ENCODE measurements around the gene TTC7B.

The TTC7B gene

DNA sequence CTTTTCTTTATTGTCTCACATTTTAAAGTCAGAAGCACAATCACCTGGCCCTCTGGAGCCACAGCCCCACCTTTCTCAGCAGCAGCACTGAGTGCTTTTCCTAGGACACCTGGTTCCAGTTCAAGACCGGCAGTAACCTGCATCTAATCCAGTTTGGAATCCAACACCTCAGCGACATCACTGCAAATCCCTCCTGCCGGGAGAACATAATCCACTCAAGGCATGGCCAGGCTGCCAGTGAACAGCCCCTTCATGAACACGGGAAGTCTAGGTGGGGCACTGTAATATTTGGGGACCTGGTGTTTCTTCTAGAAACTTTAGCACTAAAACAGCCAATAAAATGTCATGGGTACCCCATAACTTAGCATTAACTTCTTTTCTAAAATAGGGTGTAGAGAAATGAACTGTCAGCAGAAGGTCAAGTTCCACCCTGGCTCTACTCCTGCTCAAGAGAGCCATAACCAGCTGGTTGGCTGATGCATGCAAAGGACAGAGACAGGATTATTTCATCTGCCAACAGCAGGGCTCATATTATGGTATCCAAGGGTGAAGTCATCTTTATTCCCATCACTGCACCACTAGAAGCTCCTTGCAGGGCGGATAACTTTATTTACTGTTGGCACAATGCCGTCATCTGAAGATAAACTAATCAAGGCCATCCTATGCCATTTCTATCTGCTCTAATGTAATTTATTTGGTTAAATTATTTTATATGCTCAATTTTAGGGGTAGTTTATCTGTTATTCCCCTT lies 76.7 kb downstream of the TTC7B start:
- no peak for DNase-seq (ENCODE audit: low read depth)

DNA sequence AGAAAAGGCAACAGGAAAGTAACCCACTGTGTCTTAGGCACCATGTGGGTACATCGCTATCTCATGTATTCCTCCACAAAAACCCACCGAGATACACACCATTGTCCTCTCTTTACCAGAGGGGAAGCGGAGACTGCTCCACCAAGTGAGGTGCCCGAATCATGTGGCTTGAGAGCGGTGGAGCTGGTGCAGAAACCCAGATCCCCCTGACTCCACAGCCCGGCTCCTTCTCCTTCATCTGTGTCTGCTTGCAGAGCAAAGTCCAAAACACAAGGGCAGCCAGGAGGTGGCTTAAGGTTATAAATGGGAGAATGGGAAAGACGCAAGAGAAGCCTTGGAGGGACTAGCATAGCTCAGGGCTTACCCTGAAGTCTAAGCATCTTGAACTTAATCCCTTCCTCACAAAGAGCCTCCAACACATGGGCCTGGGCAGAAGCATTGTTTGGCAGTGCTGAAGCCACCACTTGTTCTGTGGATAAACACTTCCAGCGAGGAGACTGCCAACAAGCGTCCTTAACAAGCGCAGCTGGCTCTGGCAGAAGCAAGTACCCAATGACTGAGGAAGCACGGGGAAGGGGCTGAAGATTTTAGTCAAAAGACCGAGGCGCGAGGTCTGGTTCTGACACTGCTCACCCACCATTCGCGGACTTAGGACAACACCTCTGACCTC lies 83.0 kb downstream of the TTC7B start:
- no peak for DNase-seq (ENCODE audit: low read depth)

DNA sequence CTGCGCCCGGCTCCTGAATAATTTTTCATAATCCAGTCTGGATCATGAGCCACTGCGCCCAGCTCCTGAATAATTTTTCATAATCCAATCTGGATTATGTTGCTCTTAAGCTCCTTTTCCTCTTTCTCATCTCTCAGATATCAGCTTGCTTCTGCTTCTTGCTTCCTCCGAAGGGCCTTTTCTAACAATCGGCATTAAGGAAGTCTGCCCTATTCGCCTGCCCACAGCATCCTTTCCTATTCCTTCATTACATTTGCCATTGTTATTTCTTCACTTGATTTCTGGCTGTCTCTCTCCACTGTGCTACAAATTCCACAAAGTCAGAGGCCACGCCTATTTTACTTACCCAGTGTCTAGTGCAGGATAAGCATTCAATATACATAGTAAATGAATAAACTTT lies 83.5 kb downstream of the TTC7B start:
- no peak for DNase-seq (ENCODE audit: low read depth)

DNA sequence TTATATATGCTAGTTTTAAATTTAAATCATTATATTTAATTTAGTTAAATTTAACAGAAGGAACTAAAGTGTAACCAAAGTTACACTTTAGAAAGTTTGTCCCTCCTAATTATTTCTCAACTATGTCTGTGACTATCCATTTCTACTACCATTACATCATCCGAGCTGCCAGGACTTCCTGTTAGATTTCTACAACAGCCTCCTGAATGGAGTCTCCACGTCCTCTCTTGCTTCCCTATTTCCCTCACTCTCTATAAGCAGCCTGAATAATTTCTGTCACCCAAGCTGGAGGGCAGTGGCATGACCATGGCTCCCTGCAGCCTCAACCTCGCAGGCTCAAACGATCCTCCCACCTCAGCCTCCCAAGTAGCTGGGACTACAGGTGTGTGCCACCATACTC lies 84.1 kb downstream of the TTC7B start:
- DNase-seq (ENCODE audit: low read depth): no peak

- DNase-seq (ENCODE audit: low read depth): no peak
These were observed 84.7 kb downstream of the TTC7B start for GRCh38 chr14:90731487-90731886.

DNA sequence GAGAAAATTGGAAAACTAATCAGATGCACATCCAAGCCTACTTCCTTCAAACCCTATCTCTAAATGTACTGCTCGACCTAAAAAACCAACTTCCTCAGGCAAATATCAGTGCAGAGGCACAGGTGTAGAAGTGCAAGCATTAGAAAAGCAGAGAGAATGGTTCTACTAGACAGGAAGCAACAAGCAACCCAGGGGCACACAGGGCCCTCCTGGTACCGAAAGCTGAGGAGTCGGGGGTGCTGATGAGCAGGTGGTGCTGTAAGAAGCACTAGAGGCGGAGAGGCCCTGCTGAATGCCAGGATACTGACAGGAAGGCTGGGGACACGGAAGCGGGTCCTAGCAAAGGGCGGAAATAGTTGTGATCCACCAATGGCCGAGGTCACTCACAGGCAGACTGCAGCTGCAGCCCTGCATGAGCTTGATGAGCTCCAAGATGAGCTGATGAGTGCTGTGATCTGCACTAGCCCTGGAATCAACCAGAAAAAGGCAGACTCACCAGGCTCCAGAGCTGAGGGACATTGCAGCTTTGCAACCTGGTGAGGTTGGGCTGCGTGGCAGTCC lies 85.9 kb downstream of the TTC7B start:
- no peak for DNase-seq (ENCODE audit: low read depth)

GRCh38 chr14:90728951-90729350 lies 87.3 kb downstream of the TTC7B start:
- DNase-seq (ENCODE audit: low read depth): no peak

DNA sequence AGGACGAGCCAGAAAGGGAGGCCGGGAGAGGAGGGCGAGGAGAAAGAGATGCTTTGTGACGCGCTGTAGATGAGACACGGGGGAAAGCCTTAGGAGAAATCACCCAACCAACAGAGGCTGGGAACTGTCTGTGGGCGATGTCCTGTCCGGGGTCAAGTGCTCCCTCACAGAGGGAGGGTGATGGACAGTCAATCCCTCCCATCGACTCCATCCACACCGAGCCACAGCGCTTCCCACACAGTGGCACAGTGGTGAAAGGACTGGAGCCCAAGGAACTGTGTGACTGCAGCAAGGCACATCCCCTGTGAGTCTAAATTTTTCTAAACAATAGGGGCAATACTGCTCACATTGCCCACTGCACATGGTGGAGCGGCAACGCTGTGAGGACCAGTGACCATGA lies 89.1 kb downstream of the TTC7B start:
- DNase-seq (ENCODE audit: low read depth): no peak

GRCh38 chr14:90726656-90727055 lies 89.6 kb downstream of the TTC7B start:
- DNase-seq (ENCODE audit: low read depth): no peak

DNA sequence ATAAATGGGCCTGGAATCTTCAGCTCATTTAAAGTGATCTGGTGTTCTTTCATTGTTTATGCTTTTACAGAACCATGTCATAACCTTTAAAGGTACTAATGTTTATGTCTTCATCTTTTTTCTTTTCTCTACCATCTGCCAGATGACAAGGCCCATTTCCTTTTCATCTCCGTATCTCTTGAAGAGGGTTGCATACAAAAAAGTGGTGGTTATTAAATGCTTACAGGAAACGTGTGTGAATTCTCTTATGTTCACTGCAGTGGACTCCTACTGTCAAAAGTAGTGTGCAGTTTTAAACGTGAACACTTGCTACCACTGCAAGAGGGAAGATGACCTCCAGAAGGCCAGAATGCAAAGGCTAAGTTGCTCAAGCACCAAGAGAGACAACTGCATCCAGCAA lies 91.4 kb downstream of the TTC7B start:
- no peak for DNase-seq (ENCODE audit: low read depth)

GRCh38 chr14:90722590-90722989 lies 93.6 kb downstream of the TTC7B start:
- no peak for DNase-seq (ENCODE audit: low read depth)

DNA sequence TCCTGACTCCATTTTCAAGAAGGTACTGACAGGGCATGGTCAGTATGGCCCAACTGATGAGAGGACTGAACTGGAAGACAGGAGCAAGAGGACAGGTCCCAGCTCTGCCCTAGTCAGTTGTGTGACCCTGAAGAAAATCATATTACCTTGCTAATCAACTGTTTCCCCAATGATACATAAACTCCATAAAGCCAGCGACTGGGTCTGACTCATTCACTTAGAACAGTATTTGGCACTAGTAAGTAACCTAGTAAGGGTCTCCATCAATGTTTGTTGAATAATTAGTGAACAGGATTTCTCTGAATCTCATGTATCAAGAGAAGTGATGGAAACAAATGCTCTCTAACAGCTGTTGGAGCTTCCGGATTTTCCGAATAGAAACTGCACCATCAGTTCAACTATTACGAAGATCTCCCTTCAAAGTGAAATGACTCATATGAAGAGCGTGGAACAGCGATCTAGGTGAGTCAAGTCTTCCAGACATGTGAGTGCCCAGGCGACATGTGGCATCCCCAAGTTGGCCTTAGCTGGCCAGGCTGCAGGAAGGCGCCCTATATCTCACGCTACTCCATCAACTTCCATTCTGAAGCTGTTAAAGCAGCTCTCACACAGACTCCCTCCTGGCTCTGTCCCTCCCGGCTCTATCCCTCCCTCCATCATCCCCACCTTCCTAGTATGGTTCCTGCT lies 94.5 kb downstream of the TTC7B start:
- no peak for DNase-seq (ENCODE audit: low read depth)

GRCh38 chr14:90720832-90721231 lies 95.4 kb downstream of the TTC7B start:
- DNase-seq (ENCODE audit: low read depth): no peak

DNA sequence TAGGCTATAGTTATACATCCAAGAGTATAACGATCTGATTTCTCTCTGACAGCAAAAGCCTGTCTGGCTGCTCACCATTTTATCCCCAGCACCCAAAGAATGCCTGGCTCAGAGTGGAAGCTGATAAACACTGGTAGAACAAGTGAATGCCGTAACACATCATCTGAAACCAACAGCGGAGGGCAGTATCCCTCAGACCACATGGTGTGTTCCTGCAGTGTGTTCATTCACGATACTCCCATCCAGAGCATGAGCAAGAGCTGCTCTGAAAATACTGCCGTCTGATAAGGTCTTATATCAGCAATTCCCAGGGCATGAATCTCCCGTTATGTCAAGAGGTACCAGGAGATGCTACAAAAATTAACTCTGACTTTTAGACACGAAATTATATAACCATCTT lies 95.9 kb downstream of the TTC7B start:
- no peak for DNase-seq (ENCODE audit: low read depth)

DNA sequence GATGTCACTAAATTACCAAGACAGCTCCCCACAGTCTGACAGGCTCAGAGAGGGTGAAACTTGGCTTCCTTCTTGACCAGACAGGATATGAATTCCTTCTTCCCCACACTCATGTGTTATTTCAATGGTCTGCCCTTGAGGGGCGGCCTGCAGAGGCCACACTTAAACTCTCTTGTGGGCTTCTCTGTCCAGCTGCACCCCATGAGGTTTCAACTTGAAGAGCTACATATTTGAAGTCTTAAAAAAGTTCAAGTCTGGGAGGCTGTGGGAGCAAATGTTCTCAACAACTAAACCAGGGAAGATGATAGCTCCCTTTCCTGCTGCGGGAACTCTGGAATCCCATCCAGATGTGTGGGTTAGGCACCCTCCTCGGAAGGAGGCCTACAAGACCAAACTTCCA lies 98.3 kb downstream of the TTC7B start:
- DNase-seq (ENCODE audit: low read depth): no peak

- DNase-seq (ENCODE audit: low read depth): no peak
These were observed 100.2 kb downstream of the TTC7B start for GRCh38 chr14:90715993-90716392.

DNA sequence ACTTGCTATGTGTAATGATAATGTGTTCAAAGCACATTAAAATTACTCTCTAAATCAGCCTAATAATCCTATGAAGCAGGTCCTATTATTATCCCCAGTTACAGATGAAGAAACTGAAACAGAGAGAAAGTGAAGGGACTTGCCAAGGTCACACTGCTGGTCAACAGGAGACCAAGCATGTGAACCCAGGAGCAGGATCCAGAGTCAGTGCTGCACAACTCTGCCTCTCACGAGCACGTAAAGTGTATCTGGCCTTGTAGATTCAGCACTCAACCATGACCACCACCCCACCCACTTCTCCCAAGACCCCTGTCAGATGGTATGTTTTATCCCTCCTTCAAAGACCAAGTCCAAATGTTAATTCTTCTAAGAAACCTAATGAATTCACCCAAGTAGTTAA lies 100.7 kb downstream of the TTC7B start:
- DNase-seq (ENCODE audit: low read depth): no peak

DNA sequence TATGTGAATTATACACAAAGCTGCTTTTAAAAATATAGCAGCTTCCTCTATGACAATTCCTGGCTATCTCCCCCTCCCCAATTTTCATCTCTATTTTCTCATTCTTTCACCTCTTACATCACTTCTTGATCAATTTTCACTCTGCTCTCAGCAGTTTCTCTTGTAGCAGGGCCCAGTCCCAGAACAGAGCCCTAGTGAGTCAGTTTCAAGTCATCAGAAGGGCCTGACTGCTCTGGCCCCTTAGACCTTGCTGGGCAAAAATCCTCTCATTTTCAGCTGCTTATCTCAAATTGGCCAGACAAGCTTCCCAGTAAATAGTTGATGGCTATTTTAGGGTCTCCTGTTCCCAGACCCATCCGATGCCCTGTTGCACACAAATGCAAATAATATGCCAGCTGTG lies 101.4 kb downstream of the TTC7B start:
- no peak for DNase-seq (ENCODE audit: low read depth)

- no peak for DNase-seq (ENCODE audit: low read depth)
These were observed 111.4 kb downstream of the TTC7B start for GRCh38 chr14:90704738-90705392.

- no peak for DNase-seq (ENCODE audit: low read depth)
These were observed 112.1 kb downstream of the TTC7B start for GRCh38 chr14:90703841-90704737.

Data from HS-5 (cell line).